Measurements from ENCODE around the gene LHPP.
A peak's percentile ranks its signal among the peaks of the same experiment; 100 is the strongest.

The LHPP gene

DNA sequence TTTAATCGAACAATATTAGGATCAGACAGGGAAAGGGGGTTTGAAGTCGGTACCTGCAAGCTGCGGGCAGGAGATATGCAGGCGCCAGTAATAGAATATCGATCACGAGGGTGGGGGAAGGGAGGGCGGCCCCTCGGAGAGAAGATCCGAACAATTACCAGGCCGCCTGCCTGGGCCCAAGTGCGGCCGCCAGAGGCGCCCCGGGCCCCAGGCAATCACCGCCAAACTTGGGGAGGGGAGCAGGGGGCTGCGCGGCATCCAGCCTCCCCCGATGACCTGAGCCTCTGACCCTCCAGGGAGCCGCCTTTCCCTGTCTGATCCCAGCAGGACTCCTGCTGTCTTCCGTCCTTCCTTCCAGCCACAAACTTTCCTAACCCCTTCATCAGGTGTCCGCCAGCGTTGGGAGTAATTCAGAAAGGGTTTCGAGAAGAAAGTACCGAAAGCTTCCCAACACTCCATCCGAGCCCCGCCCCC is 12.9 kb upstream of the LHPP start:
- no peak for DNase-seq

GRCh38 chr10:124449170-124450011 is 12.2 kb upstream of the LHPP start:
- no peak for DNase-seq

DNA sequence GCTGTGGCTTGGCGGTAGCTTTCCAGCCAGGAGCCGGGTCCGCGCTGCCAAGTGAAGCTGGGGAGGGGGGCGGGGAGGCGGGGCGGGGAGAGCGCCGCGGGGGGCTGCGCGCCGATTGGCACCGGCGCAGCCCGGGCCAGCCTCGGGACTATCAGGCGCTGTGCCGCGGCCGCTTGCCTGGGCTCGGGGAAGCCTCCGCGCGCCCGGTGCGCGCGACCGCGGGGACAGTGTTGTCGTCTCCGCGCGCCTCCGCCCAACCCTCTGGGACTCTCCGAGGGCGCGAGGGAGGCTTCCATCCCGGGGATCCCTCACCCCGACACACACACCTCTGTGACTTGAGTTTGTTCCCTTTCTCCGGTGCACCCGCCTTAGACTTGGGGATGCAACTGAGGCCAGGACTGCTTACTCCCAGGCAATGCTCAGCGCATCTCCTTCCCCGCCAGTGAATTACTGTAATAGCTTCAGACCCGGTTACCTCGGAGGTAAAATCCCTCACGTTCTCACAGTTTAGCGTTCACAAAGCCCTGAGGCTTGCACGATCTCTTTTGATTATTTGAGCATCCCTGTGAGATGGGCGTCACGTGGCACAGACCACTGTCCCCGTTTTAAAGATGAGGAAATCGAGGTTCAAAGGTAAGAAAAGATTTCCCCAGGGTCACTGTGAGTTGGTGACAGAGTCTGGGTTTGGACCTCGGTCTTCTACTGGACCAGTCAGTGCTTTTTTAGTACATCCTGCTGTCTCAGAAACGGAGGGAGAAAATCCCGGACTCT is 11.4 kb upstream of the LHPP start, which contains the start of gene NKX1-2:
NKX1-2 (minus strand) TSS at position 24 of the 771 bp plus-strand sequence. CDS start 92 bp downstream, outside the sequence.
- DNase-seq, result no peak

DNA sequence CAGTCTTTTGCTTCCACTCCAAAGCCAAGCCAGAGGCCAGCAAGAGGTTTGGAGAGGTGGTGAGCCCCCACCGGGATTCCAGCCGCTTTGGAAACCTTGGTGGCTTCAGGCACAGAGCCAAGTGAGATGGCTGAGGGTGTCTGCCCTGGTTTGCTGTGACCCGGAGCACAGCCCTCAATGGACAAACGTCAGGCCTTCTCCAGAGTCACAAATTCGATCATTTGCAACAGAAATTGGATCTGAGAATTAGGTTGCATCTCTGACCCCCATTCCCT is 10.9 kb upstream of the LHPP start:
- no peak for DNase-seq

- no peak for DNase-seq
Measured at GRCh38 chr10:124451276-124451675, 10.3 kb upstream of the LHPP start.

- no peak for DNase-seq
Measured at GRCh38 chr10:124453960-124454610, 7.5 kb upstream of the LHPP start.

DNA sequence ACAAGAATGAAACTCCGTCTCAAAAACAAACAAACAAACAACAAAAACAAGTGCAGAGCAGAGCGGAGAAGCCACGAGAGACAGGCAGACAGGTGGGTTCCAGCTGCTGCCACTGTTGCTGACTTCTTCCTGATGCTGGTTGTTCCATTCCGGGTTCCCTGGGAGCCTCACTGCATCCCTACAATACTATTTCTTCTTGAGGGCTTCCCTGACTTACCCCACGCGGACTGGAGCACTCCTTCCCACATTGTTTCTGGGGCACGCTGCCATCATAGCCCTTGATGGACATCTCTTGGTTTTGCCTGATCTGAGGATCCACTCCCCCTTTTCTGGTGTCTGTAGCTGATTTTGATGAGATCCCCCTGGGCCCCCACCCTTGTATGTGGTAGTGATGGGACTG is 6.2 kb upstream of the LHPP start:
- no peak for DNase-seq

DNA sequence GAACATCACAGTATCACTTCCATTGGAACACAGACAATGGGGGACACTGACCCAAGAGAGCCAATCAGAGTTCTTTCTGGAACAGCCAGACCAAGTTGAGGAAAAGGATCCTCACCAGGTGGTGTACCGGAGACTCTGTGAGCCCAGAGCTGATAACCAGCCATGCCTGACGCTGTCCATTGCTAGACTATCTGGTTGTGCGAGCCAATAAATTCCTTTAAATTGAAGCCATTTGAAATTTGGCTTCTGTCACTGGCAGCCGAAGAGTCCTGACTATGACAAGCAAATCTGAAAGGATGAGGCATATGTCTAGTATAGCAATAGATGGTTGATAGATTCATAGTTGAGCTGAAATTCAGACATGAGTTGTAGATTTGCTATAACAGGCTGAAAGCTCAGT is 3.1 kb upstream of the LHPP start:
- no peak for DNase-seq

GRCh38 chr10:124458889-124459288 is 2.7 kb upstream of the LHPP start:
- no peak for DNase-seq

DNA sequence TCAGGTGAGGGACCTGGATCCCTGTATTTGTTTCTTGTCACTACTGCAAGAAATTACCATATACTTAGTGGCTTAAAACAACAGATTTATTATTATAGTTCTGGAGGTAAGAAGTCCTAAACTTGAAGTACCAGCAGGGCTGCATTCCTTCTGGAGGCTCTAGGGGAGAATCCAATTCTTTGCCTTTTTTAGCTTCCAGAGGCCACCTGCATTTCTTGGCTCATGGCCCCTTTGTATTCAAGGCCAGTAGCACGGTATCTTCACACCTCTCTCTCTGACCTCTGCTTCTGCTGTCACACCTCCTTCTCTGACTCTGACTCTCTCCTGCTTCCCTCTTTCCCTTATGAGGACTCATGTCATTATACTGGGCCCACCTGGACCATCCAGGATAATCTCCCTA is 2.2 kb upstream of the LHPP start:
- DNase-seq, result no peak

- DNase-seq, result no peak
Measured at GRCh38 chr10:124460144-124460543, 1.5 kb upstream of the LHPP start.

DNA sequence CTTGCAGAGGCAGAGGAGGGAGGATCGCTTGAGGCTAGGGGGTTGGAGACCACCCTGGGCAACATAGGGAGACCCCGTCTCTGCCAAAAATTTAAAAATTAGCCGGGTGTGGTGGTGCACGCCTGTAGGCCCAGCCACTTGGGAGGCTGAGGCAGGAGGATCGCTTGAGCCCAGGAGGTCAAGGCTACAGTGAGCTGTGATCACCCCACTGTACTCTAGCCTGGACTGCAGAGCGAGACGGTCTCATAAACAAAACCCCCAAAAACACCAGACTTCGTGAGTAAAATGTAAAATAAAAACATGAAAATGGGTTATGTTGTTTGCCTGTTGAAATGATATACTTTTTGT is 699 bp downstream of the LHPP start:
- no peak for DNase-seq

DNA sequence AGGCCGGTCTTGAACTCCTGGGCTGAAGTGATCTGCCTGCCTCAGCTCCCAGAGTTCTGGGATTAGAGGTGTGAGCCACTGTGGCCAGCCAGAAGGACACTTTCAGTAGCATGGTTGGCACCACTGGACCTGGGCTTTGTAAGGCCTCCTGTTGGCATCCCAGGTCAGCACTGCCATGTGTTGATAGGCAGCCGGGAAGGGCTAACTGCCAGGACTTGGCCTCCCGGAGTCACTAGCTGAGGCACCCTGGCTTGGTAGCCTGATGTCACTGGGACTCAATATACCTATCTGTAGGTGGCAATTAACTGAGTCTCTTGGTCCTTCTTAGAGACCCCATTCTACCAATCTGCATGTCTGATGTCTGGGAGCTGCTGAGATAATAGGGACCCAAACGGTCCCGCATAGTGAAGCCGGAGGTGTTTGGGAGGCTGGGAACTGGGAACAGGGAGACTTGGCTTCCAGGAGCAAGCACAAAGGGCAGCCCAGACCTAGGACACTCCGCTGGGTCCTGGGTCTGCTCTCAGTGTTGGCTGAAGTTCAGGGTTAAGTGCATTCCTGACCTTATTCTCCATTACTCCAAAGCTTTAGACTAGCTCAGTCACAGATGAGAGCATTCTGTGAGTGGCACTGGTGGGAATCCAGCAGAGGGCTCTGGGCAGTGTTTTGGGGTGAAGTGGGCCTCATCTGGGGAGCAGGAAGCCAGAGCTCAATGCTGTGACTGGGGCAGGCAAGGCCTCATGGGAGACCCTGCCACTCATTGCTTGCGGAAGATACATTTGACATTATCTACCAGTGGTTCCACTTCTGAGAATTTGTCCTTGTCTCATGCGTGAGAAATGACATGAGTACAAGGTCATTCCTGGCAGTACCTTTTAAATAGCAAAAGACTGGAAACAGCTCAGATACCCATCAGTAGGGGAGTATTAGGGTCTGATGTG is 2.7 kb downstream of the LHPP start:
- DNase-seq, result no peak

DNA sequence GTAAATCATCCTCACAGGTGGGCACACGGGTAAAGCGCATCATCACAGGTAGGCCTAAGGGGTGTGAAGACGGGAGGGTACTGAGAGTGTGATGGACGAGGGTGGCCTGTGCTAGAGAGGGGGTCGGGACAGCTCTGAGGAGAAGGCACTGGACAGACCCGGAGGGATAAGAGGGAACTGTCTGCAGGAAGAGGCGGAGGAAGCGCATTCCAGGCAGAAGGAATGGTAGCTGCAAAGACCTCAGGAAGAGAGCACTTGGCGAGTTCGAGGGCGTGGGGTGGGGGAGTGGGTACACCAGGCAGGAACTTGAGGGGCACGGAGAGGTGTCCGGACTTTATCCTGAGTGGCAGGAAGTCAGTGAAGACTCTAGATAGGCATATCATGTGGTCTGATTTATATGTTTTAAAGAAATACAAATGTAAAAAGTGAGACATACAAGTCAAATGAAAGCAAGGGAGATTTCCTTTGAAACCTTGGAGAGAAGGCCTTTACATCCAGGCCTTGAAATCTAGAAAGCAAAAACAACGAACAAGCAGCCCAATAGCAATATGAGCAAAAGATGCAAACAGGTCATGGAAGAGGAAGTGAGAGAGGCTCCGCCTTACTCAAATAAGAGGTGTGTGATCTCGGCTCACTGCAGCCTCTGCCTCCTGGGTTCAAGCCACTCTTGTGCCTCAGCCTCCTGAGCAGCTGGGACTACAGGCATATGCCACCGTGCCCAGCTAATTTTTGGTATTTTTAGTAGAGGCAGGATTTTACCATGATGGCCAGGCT is 3.6 kb downstream of the LHPP start:
- DNase-seq, result peak; percentile 14

DNA sequence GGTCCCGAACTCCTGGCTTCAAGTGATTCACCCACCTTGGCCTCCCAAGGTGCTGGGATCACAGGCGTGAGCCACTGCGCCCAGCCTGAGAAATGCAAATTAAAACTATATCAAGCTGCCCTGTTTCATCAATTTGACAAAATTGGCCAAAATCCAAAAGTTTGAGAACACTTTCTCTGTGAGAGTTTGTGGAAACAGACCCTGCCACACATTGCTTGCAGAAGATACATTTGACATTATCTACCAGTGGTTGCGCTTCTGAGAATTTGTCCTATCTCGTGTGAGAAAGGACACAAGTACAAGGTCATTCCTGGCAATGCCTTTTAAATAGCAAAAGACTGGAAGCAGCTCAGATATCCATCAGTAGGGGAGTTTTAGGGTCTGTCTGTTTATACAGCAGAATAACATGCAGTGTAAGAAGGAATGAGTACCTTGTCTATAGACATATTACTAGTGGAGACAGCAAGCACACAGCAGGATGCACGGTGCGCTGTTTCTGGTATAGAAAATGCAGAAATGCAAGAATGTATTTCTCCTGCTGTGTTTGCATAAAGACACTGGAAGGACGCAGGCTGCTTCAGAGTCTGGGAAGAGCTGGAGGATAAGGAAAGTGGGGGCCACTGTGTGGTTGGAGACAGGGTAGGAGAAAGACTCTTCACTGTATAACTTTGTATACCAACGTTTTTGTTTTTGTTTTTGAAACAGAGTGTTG is 4.3 kb downstream of the LHPP start:
- DNase-seq, result no peak

DNA sequence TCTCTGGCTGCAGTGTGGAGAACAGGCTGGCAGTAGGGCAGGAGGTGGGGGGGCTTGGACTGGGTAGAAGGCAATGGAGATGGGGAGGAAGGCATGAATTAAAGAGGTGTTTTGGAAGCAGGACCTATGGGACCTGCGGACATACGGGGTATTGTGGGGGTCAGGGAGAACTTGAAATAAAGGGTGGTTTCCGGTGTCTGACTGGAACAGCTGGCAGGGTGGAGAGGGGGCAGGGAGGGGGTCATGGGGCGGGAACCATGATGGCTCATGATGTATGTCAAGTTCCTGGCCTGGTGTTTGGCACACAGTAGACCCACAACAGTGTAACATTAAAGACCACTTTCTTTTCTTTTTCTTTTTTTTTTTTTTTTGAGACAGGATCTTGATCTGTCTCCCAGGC is 5.5 kb downstream of the LHPP start:
- no peak for DNase-seq

DNA sequence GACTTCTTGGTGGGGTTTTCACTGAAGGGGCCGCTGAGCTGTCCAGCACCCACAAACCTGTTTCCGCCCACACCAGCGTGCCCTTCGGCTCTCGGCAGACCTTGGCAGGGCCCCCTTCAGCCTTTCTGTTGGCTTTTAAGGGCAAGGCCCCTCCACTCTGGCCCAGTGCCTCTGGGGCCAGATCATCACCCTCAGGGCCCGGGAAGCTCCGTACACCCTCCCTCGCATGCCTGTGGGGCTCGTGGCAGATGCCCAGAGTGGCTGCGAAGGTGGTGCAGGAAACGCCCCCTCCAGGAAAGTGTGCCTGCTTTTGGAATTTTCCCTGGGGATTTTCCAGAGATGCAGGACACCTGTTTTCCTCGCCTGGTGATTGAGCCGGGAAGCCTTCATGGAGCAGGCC is 7.0 kb downstream of the LHPP start:
- no peak for DNase-seq

DNA sequence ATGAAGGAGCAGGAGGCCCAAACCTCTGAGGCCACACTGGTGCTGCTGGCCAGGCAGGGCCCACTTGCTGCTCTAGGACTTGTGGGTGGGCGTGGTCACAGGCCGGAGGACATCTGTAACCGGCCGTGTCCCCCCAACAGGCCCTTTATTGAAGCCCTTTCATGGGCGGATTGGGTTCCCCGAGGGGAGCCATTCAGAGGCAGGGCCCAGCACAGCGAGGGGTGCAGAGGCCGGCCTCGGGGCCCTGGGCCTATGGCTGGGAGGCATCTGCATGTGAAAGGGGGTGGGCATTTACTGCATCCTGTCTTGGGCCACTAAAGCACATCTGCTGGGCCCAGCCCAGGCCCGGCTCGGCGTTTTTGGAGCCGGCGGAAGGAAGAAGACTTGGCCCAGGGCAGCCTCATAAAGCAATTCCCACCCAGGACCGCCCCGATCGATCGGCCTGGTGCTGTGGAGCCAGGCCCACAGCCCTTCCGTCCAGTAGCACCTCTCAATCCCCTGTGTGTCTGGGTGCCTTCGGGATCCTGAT is 8.4 kb downstream of the LHPP start:
- no peak for DNase-seq

GRCh38 chr10:124470544-124471434 is 9.2 kb downstream of the LHPP start:
- DNase-seq, result no peak

DNA sequence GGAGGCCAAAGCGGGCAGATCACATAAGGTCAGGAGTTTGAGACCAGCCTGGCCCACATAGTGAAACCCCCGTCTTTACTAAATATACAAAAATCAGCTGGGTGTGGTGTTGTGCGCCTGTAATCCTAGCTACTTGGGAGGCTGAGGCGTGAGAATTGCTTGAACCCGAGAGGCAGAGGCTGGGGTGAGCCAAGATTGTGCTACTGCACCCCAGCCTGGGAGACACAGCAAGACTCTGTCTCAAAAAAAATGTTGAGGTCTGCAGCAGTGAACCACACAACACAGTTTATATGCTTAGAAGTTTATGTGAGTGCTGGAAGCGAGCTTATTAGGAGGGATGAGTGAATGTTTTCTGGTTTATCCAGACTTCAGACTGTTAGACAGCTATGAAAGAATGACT is 10.4 kb downstream of the LHPP start:
- no peak for DNase-seq

Data from inflammatory macrophage treated with lipopolysaccharide for 4 hours (primary cell).